ENCODE results near the gene MAML1.
"Not testable (repeated sequence)": the region's sequence is repeated elsewhere in the genome, so short reads cannot be mapped to it uniquely, and the experiment has no call there.

Gene MAML1

DNA sequence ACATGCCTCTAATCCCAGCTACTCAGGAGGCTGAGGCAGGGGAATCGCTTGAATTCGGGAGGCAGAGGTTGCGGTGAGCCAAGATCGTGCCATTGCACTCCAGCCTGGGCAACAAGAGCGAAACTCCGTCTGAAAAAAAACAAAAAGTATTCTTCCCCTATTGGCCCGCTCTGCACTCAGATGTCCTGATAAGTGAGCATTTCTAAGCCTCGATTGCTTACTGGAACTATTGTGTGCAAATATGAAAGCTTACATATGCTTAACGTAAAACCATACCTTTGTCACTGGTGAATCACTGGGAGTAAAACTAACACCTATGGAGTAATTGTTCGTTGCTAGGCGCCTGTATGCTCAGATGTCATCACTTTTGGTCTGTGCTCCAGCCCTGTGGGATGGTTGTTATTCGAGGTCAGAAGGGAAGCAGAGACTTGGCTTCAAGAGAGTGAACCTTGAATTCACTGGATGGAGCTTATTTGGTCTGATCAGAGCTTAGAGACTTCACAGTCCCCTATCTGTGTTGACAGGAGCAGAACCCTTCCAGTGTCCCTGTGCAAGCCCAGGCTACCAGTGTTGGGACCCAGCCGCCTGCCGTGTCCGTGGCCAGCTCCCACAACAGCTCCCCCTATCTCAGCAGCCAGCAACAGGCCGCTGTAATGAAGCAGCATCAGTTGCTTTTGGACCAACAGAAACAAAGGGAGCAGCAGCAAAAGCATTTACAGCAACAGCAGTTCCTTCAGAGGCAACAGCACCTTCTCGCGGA is 35.9 kb downstream of the MAML1 start:
- DNase-seq = no peak

DNA sequence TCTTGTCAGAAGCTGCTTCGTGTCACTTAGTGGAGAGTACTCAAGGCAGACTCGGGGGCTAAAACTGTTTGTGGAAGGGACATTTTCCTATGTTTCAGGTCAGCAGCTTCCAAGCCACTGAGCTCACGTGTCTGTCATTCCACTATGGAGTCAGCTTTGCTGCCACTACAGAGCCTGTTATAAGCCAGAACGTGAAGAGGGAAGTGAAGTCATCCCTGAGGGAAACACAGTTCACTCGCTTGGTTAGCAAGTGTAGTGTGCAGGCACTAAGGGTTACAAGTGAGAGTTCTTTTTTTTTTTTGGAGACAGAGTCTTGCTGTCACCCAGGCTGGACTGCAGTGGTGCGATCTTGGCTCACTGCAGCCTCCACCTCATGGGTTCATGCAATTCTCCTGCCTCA is 36.6 kb downstream of the MAML1 start:
- no peak for DNase-seq

DNA sequence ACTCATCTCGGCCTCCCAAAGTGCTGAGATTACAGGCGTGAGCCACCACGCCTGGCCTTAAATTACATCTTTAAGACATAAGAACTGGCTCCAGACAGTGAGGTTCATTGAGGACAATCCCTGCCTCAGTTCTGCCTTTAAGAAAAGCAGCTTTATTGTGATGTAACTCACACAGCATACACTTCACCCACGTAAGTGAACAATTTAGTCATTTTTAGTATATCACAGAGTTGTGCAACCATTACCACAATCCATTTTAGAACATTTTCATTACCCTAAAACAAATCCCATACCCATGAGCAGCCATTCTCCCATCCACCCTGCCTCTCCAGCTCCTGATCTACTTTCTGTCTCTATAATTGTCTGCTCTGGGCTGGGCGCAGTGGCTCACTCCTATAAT is 37.2 kb downstream of the MAML1 start:
- no peak for DNase-seq

DNA sequence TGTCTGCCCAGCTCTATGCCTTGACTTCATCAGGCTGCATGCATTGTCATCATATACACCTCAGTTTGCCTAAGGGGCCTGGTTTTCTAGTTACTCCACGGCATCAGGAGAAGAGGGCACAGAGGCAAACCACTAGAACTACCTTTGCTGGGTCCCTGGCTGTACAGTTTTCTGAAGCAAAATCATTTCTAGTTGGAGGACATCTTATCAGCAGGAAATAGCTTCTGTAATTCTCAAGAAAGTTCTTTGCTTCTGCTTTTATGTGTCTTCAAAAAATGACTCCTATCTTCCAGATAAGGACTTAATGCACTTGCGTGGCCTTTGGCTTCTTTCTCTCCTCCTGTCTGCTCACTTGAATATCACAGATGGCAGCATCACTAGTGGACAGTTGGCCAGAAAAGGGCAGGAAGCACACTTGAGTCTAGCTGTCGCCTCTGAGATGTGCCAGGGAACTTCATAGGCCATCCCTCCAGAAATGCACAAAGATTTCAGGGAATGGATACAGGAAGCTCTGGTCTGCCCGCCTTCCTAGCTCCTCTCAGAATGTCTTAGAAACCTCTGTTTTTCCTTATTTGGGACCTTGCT is 38.8 kb downstream of the MAML1 start:
- DNase-seq = no peak

DNA sequence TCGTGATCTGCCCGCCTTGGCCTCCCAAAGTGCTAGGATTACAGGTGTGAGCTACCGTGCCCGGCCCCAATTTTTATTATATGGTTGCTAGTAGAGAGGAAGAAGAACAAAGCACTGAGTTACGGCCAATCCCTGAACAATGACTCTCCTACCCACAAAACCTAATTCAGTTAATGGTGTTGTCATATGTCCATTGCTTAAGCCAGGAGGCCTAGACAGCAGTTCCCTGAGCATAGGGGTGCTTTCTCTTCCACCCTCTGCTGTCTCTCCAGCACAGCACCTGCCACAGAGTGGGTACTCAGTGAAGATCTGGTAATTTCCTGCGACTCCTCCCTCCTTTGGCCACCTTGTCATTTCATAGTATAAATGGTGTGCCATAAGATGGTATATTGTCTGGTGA is 39.7 kb downstream of the MAML1 start:
- no peak for DNase-seq

DNA sequence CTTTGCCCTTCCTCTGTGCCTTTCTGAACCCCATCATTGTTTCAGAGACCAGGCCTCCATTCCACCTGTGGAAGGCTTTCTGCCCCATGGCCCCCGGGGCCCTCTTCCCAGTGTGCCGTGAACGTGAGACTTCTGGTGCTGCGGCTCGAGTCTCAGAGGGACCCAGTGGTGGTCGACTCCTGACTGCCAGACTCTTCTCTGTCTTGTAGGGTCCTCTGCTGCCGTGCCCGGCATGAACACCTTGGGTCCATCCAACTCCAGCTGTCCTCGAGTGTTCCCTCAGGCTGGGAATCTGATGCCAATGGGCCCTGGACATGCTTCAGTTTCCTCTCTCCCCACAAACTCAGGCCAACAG is 41.0 kb downstream of the MAML1 start:
- no peak for DNase-seq

DNA sequence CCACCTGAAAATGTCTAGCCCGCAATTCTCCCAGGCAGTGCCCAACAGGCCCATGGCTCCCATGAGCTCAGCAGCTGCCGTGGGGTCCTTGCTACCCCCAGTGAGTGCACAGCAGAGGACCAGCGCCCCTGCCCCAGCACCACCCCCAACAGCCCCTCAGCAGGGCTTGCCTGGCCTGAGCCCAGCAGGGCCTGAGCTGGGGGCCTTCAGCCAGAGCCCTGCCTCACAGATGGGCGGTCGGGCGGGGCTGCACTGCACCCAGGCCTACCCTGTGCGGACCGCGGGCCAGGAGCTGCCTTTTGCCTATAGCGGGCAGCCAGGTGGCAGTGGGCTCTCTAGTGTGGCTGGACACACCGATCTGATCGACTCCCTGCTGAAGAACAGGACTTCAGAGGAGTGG is 41.8 kb downstream of the MAML1 start:
- DNase-seq = no peak

DNA sequence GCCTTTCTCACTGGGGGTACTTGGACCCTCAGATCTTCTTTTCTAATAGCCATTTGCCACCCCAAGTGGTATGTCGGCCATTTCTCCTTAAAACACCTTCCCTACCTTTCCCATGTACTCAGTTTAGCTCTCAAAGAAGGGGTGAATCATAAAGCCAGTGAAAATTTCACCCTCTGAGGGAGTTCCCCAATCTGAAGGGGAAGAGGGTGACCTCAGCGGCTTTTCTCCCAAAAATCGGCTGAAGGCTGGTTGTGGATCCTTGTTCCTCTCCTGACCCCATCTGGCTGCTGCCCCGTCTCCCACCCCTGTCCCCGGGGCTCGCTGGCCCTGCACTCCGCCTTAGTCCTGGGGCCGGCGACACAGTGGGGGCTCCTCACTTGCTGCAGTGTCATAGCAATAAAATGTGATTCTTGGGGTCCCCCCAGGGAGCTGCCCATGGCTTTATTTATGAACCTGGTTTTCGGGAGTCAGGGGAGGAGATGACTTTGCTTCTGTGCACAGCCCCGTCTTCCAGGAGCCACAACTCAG is 43.9 kb downstream of the MAML1 start:
- no peak for DNase-seq

DNA sequence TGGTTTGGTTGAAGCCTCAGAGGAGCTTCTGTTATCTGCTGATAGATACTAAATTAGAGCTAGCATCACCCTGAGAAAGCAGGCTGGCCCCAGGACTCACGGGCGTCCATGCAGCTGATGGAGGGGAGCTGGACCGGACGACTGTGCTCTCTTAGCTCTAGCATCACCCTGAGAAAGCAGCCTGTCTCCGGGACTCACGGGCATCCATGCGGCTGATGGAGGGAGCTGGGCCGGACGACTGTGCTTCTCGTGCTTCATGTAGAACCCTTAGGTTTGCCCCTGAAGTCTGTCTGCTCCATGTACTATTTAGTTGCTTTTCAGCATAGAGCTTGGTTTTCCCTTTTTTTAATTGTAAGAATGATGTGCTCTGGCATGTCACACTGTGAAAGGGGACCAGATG is 44.8 kb downstream of the MAML1 start:
- no peak for DNase-seq

DNA sequence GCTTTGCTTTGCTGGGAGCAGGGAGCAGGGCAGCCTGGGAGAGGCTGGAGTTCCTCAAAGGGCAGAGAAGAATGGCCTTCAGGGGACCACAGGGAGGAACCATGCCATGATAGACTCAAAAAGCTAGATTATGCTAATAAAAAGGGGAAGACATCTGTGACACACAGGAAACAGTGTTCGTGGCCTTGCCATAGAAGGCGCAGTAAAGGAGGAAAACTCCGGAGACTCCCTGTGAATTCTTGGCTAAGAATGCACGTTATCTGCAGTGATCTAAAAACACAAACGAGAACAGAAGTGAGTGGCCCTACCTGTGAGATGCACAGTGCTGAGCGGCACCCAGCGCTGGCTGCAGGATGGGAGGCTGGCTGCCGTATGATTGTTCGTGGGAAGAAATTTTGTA is 45.3 kb downstream of the MAML1 start:
- DNase-seq = no peak

DNA sequence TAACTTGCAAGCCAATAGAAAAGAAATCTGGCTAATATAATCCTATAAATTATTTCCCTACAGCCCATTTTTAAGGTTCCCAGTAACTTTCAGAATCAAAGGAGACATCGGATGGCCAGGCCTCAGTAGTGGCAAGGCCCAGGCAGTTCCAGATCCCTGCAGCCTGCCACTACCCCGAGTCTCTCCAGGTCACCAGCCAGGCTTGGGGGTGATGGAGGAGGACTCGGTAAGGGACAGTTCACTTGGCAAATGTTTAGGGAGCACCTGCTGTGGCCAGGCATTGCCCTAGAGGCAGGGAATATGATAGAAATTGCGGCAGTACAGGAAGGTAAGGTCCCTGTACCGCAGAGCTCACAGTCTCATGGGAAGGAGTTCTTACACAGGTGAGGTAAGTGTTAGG is 46.0 kb downstream of the MAML1 start:
- DNase-seq = no peak

DNA sequence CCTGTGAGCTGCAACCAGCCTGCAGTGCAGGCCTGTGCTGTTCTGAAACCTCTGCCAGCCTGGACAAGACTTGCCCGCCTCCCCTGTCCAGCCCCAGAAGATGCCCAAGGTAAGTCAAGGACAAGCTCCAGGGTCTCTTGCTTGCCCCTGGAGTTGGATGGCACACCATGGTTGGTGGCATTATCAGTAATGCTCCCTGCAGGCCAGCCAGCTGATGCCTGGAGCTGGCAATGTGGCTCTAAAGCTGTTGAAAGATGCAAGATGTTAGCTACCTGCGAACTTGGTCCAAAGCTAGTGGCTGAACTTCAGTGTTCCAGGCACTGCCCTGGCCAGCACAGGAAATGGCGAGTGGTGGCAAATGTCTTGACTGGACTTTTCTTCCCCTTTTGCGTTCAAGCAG is 47.2 kb downstream of the MAML1 start:
- DNase-seq = no peak

DNA sequence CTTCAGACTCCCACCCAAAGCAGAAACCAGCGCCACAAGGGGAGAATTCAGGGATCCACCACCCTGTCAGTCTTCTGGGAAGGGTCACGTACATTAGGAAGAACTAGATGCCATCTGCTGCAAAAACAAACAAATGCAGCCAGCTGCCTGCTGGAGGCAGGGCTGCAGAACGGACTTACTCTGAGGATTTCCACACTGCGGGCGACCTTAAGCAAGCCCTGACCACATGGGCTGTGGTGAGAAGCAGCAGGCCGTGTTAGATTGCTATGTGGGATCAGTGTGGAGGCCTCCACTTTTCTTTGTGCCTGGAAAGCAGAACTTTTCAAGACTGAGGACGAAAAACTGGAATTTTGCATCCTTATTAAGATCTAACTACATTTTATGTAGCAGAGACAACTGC is 47.7 kb downstream of the MAML1 start:
- DNase-seq = no peak

DNA sequence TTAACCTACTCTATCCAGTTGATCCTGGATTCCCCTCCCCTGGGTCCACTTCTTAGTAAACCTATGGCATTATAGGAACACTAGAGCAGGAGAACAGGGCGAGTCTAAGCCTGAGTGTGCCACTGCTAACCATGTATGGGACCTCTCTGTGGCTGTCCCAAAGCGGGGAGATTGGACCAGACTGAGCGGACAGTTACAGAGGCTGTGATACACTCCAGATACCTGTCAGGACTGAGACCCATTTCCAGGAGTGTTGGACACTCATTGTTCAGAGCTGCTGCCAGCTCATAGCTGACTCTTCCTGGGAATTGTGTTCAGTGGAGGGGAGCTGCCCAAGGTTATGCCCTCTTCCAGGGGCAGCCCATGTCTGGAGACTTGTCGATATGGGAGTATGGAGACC is 49.2 kb downstream of the MAML1 start:
- DNase-seq = no peak

DNA sequence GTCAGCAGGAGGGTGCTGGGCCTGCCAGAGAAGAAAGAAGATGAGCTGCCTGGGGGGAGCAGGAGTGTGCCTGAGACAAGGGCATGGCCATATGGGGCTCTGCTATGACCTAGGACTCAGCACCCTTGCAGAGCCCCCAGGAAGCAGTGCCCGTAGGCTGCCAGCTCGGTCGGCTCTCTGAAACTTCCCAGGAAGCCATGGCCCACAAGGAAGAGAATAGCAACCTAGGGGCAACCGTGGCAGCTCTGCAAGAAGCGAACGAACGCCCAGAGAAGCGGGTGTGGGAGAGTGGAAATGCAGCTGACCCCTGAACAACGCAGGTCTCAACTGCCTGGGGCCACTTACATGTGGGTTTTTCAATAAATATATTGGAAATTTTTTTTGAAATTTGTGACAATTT is 50.5 kb downstream of the MAML1 start:
- no peak for DNase-seq

DNA sequence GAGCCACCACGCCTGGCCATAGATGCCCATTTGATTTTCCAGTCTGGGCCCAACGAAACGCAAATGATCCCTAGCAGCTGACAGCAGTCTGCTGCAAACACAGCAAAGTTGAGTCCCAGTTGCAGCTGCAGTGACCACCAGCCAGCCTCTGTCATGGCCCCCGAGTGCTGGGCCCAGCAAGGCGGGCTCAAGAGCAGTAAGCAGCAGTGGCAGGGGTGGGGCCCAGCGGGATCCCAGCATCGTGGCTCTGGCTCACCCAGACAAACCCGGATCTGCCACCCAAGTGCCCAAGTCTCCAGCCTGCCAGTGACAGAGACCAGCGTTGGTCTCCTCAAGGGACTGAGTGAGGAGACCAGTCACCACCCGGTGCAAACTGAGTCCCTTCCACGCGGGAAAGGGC is 54.2 kb downstream of the MAML1 start:
- no peak for DNase-seq

DNA sequence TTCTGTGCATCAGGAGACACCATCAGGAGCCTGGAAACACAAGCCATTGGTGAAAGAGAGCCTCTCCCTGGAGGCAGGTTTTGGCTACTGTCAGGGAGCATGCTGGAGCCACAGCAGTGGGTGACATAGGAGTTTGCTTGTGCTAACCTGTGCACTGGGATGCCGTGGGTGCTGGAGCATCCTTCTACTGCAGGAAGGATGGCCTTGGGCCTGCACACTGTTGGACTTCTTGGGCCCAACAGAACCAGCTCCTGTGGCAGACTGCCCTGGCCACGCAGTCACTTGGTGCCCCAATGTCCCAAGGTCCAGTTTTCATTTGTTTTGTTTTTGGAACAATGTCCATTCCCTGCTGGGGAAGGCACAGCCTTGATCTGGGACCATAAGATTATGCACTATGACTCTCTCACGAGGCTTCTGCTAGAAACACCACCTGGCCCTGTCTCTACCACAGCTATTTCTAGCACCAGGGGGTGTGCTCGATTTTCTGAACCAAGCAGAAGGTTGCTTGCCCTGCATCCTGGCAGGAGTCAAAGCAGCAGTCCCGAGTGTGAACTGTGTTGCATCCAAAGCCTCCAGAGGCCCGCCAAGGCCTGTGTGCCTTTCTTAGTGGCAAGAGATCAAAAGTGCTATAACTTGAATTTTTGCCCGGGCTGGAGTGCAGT is 55.7 kb downstream of the MAML1 start:
- DNase-seq = no peak

DNA sequence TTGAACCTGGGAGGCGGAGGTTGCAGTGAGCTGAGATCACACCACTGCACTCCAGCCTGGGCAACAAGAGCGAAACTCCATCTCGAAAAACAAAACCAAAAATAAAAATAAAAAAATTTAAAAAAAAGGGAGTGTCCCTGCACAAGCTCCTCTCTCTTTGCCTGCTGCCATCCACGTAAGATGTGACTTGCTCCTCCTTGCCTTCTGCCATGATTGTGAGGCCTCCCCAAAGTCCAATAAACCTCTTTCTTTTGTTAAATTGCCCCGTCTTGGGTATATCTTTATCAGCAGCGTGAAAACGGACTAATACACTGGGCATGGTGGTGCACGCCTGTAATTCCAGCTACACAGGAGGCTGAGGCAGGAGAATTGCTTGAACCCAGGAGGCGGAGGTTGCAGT is 56.7 kb downstream of the MAML1 start:
- DNase-seq = not testable (repeated sequence)

DNA sequence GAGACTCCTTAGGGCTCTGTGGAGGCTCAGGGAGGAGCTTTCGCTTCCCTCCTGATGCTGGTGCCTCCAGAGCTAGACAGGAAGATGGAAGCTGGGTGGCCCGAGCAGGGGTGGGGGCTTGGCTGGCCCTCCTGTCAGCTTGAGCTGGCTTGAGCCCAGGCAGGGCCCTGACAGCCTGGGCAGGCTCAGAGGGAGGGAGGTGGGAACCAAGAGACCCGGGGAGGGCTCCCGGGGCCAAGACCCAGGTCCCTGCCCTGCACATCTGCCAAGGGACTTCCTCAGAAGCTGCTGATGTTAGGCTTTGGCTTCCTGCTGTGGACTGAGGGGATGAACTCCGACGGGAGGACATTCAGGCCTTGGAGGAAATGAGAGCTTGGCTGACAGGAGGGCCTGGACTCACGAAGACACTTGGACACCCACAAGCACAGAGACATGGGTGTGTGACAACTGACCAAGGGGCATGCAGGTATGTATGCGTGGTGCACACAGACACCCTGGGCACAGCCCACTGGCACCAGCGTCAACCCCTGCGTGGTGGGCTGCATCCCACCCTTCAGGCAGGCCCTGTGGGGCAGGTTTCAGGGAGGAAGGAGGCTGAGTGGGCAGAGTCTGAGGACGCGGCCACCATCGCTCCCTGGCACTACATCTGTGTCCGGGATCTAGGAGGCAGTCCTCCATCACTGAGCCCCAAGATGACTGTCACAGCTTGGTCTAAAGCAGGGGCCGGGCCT is 59.4 kb downstream of the MAML1 start:
- DNase-seq = no peak

DNA sequence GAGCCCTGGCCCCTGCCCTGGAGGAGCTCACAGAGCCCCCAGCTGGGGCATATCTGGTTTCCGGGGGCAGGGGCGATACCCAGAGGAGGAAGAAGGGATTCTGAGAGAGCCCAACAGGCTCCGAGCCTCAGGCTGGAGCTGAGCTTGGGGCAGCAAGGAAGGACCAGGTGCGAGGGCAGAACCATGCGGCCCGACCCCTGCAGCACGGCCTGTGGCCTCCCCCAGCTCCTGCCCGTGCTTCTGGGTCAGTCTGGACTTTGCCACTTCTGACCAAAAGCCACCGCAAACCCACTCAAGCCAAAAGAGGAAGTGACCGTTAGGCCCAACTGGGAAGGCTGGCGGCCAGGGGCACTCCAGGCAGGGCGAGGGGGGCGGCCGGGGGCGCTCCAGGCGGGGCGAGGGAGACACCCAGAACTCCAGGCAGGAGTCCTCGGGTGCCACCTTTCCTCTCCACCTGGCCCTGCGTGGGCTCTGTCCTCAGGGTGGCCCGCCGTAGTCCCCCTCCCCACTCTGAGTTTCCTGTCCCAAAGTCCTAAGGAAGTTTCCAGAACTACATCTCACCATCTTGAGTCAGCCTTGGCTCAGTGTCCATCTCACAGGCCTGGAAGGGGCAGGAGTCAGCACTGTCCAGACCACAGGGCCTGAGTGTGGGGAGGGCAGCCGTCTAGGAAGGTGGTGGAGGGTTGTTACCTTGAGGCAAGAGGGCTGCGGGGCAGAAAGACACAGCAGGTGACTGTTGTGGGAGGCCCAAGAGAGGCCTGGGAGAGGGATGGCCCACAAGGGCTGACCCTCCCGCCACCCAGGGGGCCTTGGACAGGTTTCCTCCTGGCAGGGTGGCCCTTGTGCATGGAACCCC is 60.2 kb downstream of the MAML1 start:
- no peak for DNase-seq

DNA sequence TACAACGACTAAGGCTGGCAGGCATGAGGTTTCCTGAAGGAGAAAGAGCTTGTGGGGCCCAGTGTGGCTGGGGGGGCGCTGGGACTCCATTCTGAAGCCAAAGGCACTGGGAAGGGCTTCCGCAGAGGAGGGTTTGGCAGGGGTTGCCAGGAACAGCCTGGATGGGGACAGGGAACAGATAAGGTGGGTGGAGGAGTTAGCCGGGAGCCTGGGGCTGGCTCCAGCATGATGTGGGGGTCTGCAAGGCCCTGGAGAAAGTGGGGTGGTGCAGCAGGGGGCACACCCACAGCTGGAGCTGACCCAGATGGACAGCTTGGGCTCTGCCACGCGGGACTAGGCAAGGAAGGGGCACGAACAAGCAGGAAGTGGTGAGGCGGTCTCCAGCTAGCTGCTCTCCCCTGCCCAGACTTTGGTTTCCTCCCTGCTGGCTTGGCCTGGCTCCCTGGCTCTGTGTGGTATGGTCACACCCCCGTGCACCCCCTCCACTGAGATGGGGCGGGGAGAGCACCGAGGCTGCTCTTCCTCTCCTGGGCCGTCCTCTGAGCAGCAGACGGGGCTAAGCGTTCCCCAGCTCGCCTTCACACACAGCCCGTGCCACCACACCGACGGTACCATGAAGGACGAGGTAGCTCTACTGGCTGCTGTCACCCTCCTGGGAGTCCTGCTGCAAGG is 61.0 kb downstream of the MAML1 start, which contains the start of gene LTC4S:
Gene LTC4S, plus strand, starts transcription at position 519 of the 672 bp plus-strand sequence. Its CDS starts 95 bp downstream, at position 614.
- no peak for DNase-seq

DNA sequence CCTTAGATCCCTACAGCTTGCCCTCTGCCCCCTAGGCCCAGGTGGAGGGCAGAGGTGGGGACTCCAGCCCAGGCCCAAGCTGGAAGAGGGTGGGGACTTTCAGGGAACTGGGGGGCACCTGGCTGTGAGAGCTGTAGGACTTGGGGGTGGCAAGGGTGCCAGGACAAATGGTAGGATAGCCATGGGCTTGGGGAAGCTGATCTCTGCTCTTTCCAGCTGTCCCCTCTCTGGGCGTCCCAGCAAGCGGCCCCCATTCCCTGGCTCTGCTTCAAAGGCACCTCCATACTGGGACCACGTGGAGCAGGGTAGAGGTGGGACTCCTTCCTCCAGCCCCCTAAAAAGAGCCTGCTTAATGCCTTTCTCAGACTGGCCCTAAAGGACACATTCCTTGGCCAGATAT is 61.5 kb downstream of the MAML1 start:
- DNase-seq = no peak

Data from NCI-H1930 (cell line).